ENCODE data around the gene RAPSN. TPM values are rescaled to one million over a fixed set of nuclear protein-coding genes. Genes with fewer than 3 reads are reported as not detected.
A peak's percentile ranks its signal among the peaks of the same experiment; 100 is the strongest.

RAPSN gene
- total RNA-seq, result under 1 TPM; 0.18 to 0.56 (median 0.30) TPM
- polyA plus RNA-seq, result under 1 TPM; 0.34 to 0.92 TPM

GRCh38 chr11:47448566-47449427, at the start of gene RAPSN:
Gene RAPSN (minus strand): TSS chr11:47449136. CDS start chr11:47448964, 172 bp downstream.
- Histone ChIP-seq H3K4me1 (no peaks in the 10 kb centered on the region), H3K27me3 (no peaks in the 10 kb centered on the region), H3K27ac (no peak within 1 kb of the TSS), H3K36me3 (no peaks in the 10 kb centered on the region), H3K4me3 (no peak within 1 kb of the TSS), H3K9me3 (no peaks in the 10 kb centered on the region)
- FAIRE-seq (no peak), DNase-seq (peak in 3 of 6 donors; percentile 22 to 76 (median 41)), ATAC-seq (peak in 3 of 4 donors; percentile 59 to 82 (median 75))
- TF ChIP-seq, protein P1, sequence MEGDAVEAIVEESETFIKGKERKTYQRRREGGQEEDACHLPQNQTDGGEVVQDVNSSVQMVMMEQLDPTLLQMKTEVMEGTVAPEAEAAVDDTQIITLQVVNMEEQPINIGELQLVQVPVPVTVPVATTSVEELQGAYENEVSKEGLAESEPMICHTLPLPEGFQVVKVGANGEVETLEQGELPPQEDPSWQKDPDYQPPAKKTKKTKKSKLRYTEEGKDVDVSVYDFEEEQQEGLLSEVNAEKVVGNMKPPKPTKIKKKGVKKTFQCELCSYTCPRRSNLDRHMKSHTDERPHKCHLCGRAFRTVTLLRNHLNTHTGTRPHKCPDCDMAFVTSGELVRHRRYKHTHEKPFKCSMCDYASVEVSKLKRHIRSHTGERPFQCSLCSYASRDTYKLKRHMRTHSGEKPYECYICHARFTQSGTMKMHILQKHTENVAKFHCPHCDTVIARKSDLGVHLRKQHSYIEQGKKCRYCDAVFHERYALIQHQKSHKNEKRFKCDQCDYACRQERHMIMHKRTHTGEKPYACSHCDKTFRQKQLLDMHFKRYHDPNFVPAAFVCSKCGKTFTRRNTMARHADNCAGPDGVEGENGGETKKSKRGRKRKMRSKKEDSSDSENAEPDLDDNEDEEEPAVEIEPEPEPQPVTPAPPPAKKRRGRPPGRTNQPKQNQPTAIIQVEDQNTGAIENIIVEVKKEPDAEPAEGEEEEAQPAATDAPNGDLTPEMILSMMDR (IDR thresholded peaks at IDR 0.05), result no peak
- 61 to 63% methylated on average over 30 to 32 of the region's 32 CpGs for WGBS, 2 donors
- intact Hi-C loops (cut with DNase I), result loop anchor here in 2 of 3 donors (5.0 to 10.0 kb wide), 2 partner anchors 71 to 74 kb away; partner anchors contain the start of gene SPI1 (in 2 of the 2)

DNA sequence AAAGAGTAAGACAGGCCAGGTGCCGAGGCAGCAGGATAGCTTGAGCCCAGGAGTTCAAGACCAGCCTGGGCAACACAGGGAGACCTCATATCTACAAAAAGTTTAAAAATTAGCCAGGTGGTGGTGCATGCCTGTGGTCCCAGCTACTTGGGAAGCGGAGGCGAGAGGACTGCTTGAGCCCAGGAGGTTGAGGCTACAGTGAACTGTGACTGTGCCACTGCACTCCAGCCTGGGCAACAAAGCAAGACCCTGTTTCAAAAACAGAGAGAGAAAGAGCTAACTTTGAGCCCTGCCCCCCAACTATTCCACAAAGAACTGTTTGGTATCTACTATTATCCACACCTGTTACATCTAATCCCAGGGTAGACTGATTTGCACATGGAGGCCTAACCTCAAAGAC, 49.2 kb upstream of the RAPSN start:
- Histone ChIP-seq H3K36me3 (no peaks in the 10 kb centered on the region), H3K4me3 (no peak overlapping the region), H3K4me1 (peaks cover 7 to 13% (median 8%) of the 10 kb centered on the region in 3 donors), H3K9me3 (no peaks in the 10 kb centered on the region), H3K27ac (no peak overlapping the region), H3K27me3 (no peaks in the 10 kb centered on the region)
- FAIRE-seq (no peak), DNase-seq (no peak), ATAC-seq (no peak)
- intact Hi-C loops (cut with DNase I), result no loop called here
- 91 to 92% methylated on average over 3 of the region's 3 CpGs for WGBS, 2 donors
- TF ChIP-seq, protein P1 (IDR thresholded peaks at IDR 0.05), result no peak

DNA sequence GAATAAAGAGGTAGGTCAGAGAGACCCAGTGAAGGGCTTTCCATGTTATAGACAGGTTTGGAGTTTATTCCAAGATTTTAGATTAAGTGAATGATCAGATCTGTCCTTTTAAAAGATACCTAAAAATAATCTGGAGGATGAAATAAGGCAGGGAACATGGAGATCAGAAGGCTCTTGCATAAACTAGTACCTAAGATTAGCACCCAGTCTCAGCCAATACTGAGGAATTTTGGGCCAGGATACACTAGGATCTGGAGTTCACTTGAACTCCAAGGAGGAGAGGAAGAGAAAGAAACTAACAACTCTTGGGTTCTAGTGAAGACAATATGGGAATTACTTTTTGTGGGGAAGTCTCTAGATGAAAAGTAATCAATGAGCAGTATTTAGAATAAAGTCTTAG, 47.9 kb upstream of the RAPSN start:
- Histone ChIP-seq H3K4me1 (peaks cover 7 to 13% (median 8%) of the 10 kb centered on the region in 3 donors), H3K9me3 (no peaks in the 10 kb centered on the region), H3K27ac (no peak overlapping the region), H3K36me3 (no peaks in the 10 kb centered on the region), H3K27me3 (no peaks in the 10 kb centered on the region), H3K4me3 (no peak overlapping the region)
- DNase-seq, result no peak
- ATAC-seq, result no peak
- TF ChIP-seq, protein P1 (IDR thresholded peaks at IDR 0.05), result no peak
- no peak for FAIRE-seq
- intact Hi-C loops (cut with DNase I), result no loop called here

GRCh38 chr11:47495856-47496217, 46.9 kb upstream of the RAPSN start:
- Histone ChIP-seq H3K36me3 (no peaks in the 10 kb centered on the region), H3K27me3 (no peaks in the 10 kb centered on the region), H3K4me3 (no peak overlapping the region), H3K9me3 (no peaks in the 10 kb centered on the region), H3K27ac (no peak overlapping the region), H3K4me1 (peaks cover 7 to 13% (median 8%) of the 10 kb centered on the region in 3 donors)
- TF ChIP-seq, protein P1 (IDR thresholded peaks at IDR 0.05), result no peak
- FAIRE-seq (no peak), DNase-seq (no peak), ATAC-seq (no peak)
- intact Hi-C loops (cut with DNase I), result no loop called here
- 68 to 90% methylated on average over 1 of the region's 1 CpG for WGBS, 2 donors

Data from pancreas (tissue), 10 donors.